Measurements from ENCODE around the gene CNTNAP1. TPM values are rescaled to one million over a fixed set of nuclear protein-coding genes. Genes with fewer than 3 reads are reported as not detected.

CNTNAP1 gene
- total RNA-seq, 1 donor from 2014 or later, result 21.3 TPM

DNA sequence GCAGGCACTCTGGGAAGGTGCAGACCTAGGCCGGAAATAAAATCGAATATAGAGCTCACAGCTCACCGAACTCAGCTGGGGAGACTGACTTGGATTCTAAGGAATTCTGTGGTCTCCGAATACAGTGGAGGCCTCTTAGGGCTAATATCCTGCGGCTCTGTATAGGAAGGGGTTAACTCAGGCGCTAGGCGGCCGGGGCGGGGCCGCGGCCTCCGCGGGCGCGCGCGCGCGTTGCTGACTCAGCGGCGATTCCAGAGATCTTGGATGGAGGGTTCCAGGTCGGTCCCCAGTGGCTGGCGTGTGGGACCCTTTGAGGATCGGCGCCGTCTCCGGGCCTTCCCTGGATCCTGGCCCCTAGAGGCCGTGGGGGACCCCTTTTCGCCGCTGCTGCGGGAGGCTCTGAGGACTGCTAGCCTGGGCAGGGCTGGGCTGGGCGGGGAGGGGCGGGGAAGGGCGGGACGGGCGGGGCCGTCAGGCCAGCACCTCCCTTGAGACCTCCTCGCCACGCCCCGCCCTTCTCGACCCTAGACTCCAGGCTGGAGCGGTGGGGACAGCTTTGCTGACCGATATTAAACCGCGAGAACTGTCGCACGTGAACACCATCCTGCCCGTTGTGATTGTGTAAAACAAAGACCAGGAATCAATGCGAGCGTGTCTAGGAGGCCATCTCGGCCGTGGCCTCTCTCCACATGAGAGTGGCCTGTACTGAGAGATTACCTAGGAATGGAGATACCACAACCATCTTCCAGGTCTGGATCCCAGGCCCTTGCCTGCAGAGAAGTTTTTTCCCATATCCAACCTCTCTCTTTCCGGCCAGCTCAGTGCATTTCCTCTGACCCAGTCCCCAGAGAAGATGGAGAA, 4.2 kb upstream of the CNTNAP1 start:
- POLR2A ChIA-PET, result interaction anchor here (1.1 to 5.5 kb wide), 9 partner anchors 9 to 638 kb away, joined by 3 to 43 read pairs (median 7); partner anchors contain the start of genes PSMC3IP, PSME3, RETREG3 and TUBG1
- Mint-ChIP-seq H3K36me3 (ENCODE audit: low read depth) (no peaks in the 10 kb centered on the region), H3K4me1 (peaks cover 73% of the 10 kb centered on the region), H3K4me3 (peak overlapping the region; percentile 87), H3K9me3 (no peaks in the 10 kb centered on the region), H3K27ac (peak overlapping the region; percentile 76), H3K27me3 (peaks cover 14% of the 10 kb centered on the region)
- CTCF ChIA-PET, result interaction anchor here (1.2 to 4.6 kb wide), 4 partner anchors 69 to 100 kb away, joined by 3 to 53 read pairs (median 8); partner anchors contain the start of genes PSMC3IP, RETREG3 and TUBG1
- ATAC-seq (ENCODE audit: low read depth), result peak; percentile 31
- TF ChIP-seq, protein P1, sequence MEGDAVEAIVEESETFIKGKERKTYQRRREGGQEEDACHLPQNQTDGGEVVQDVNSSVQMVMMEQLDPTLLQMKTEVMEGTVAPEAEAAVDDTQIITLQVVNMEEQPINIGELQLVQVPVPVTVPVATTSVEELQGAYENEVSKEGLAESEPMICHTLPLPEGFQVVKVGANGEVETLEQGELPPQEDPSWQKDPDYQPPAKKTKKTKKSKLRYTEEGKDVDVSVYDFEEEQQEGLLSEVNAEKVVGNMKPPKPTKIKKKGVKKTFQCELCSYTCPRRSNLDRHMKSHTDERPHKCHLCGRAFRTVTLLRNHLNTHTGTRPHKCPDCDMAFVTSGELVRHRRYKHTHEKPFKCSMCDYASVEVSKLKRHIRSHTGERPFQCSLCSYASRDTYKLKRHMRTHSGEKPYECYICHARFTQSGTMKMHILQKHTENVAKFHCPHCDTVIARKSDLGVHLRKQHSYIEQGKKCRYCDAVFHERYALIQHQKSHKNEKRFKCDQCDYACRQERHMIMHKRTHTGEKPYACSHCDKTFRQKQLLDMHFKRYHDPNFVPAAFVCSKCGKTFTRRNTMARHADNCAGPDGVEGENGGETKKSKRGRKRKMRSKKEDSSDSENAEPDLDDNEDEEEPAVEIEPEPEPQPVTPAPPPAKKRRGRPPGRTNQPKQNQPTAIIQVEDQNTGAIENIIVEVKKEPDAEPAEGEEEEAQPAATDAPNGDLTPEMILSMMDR (IDR thresholded peaks at IDR 0.05), result no peak
- peak; percentile 85 for DNase-seq
- intact Hi-C loops (cut with micrococcal nuclease), result loop anchor here (1.0 to 5.0 kb wide), 5 partner anchors 19 to 759 kb away; partner anchors contain the start of genes ACLY, BECN1, NBR1 and PSME3

DNA sequence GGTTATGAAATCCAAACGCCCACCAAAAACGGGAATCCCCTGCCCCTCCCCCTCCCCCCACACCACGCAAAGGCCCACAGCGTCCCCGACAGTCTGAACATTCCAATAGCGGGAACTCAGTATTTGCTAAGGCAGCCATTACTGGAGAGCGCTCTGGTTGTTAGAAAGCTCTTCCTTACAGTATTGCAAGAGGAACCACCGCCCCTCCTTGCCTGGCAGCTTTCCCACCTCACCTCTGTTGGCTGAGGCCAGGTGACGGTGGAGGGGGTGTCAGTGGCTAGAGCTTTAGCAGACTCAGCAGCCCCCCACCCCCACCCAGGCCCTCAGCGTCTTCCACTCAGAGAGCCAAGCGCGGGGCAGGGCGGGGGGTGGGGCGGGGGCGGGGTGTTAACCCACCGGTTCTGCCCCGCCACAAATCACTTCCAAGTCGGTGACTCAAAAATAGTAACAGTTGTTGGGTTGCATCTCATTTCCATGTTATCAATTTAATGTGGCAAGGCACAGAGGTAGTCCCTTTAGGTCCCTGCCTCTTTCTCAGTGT, 3.3 kb upstream of the CNTNAP1 start:
- Mint-ChIP-seq H3K4me3 (peak overlapping the region; percentile 87), H3K9me3 (no peaks in the 10 kb centered on the region), H3K27ac (peak overlapping the region; percentile 91), H3K4me1 (peaks cover 78% of the 10 kb centered on the region), H3K27me3 (peaks cover 14% of the 10 kb centered on the region), H3K36me3 (ENCODE audit: low read depth) (no peaks in the 10 kb centered on the region)
- ChIA-PET POLR2A (interaction anchor here (0.7 to 5.5 kb wide), 10 partner anchors 20 to 689 kb away, joined by 3 to 43 read pairs (median 6); partner anchors contain the start of genes PSMC3IP, PSME3, RETREG3 and TUBG1), CTCF (interaction anchor here (0.8 to 4.6 kb wide), 10 partner anchors 10 to 101 kb away, joined by 3 to 53 read pairs (median 4); partner anchors contain the start of genes PSMC3IP, RETREG3, TUBG1 and TUBG2)
- DNase-seq, result no peak
- TF ChIP-seq, protein P1 (IDR thresholded peaks at IDR 0.05), result no peak
- intact Hi-C loops (cut with micrococcal nuclease), result loop anchor here (1.0 to 5.0 kb wide), 6 partner anchors 9 to 492 kb away; partner anchors contain the start of genes BECN1, NBR1, RETREG3 and TUBG1
- no peak for ATAC-seq (ENCODE audit: low read depth)

DNA sequence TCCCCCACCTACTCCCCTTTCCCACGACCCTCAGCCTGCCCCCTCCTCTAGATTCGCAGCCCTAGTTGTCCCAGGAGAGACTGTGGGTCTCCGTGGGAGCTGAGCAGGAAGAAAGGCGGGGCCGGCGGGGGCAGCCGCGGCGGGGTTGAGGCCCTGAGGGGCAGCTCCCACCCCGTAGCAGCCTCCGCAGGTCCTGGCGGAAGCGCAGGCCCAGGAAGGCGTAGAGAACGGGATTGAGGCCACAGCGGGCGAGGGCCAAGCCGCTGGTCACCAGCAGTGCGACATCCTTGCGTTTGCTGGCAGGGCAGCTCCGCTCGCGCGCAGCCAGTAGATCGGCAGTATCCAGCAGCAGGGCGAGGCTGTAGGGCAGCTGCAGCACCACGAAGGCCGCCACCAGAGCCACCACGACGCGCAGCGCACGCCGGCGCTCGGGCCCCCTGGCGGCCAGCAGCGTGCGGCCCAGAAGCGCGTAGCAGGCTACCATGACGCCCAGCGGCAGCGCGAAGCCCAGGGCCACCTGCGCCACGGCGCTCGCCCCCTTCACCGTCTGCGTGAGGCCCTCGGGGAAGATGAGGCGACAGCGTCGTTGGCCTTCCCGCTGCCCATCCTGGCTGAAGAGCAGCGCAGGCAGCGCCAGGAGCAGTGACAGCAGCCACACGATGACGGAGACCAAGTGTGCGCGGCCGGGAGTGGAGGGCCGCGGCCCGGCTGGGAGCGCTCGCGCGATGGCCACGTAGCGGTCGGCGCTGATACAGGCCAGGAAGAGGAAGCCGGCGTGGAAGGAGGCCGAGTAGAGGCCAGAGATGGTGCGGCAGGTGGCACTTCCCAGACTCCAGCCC, 2.6 kb upstream of the CNTNAP1 start:
- Mint-ChIP-seq H3K4me1 (peaks cover 71% of the 10 kb centered on the region), H3K27me3 (peaks cover 8% of the 10 kb centered on the region), H3K36me3 (ENCODE audit: low read depth) (no peaks in the 10 kb centered on the region), H3K9me3 (no peaks in the 10 kb centered on the region), H3K4me3 (peak overlapping the region; percentile 78), H3K27ac (peak overlapping the region; percentile 91)
- intact Hi-C loops (cut with micrococcal nuclease), result loop anchor here (1.0 to 5.0 kb wide), 7 partner anchors 9 to 491 kb away; partner anchors contain the start of genes BECN1, NBR1, RETREG3 and TUBG1
- DNase-seq (peak; percentile 78), ATAC-seq (ENCODE audit: low read depth) (peak; percentile 43)
- ChIA-PET CTCF (interaction anchor here (0.8 to 4.6 kb wide), 10 partner anchors 9 to 101 kb away, joined by 3 to 53 read pairs (median 4); partner anchors contain the start of genes PSMC3IP, RETREG3, TUBG1 and TUBG2), POLR2A (interaction anchor here (0.6 to 5.5 kb wide), 12 partner anchors 13 to 688 kb away, joined by 3 to 43 read pairs (median 4); partner anchors contain the start of genes PSMC3IP, PSME3, RETREG3 and TUBG1)
- TF ChIP-seq, protein P1 (IDR thresholded peaks at IDR 0.05), result no peak

DNA sequence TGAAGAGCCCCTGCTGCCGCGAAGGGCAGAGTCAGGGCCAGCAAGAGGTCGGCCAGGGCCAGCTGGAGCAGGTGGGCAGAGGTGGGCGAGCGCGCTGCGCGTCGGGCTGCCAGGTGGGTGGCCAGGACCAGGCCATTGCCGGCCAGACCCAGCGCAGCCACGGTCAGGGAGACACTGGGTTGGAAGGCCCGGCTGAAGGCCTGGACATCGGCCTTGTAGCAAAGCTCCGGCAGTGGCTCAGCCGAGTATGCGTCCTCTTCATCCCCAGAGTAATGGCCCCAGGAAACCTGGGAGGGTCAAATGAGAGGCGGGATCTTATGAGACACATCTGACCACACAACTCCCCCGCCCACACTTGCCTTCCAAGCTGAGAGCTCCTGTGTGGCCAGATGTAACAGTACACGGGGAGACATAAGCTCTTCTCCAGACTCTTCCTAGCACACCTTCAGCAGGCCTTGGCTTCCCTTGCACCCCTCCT, 2.0 kb upstream of the CNTNAP1 start:
- Mint-ChIP-seq H3K36me3 (ENCODE audit: low read depth) (no peaks in the 10 kb centered on the region), H3K27me3 (peaks cover 6% of the 10 kb centered on the region), H3K4me1 (peaks cover 68% of the 10 kb centered on the region), H3K4me3 (peak overlapping the region; percentile 78), H3K27ac (peak overlapping the region; percentile 67), H3K9me3 (no peaks in the 10 kb centered on the region)
- ATAC-seq (ENCODE audit: low read depth), result no peak
- intact Hi-C loops (cut with micrococcal nuclease), result loop anchor here (5.0 kb wide), 1 partner anchor 42 kb away; no protein-coding TSS in a partner anchor
- CTCF ChIA-PET, result interaction anchor here (1.0 to 4.6 kb wide), 7 partner anchors 10 to 102 kb away, joined by 3 to 53 read pairs (median 4); partner anchors contain the start of genes PSMC3IP and VPS25
- DNase-seq, result no peak
- POLR2A ChIA-PET, result interaction anchor here (0.6 to 5.5 kb wide), 7 partner anchors 13 to 102 kb away, joined by 3 to 43 read pairs (median 3); partner anchors contain the start of genes PSMC3IP, RETREG3, TUBG1 and TUBG2
- TF ChIP-seq, protein P1 (IDR thresholded peaks at IDR 0.05), result no peak
